ENCODE measurements around the gene FGF2. TPM values are rescaled to one million over a fixed set of nuclear protein-coding genes. Genes with fewer than 3 reads are reported as not detected.

FGF2 gene
- polyA plus RNA-seq, 1 of the 3 experiments (the other 2 are of a cell fraction) = 11.1 TPM

DNA sequence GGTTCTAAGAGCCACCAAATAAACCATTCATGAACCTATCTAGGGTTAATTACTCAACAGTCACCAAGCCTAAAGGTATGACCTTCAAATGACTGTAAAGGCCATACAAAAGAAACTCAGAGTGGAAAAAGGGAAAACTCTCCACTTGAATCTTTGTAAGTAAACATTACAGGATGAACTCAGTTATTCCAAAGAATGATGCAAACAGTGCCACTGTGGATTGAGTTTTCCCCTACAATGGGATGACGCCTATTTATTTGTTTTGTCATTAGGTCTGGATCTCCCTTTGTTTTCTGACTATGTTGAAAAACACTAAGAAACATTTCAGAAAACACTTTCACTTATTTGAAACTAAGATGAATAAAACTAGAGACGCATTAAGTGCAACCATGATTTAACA lies 83.1 kb downstream of the FGF2 start (continued):
- TF ChIP-seq RFX5 (IDR thresholded peaks at IDR 0.05; ENCODE audit: low read length) (no peak), RAD21 (IDR thresholded peaks at IDR 0.05; ENCODE audit: low read length) (no peak), RXRA (IDR thresholded peaks at IDR 0.05; ENCODE audit: borderline replicate concordance, low read depth) (no peak), EP300 (IDR thresholded peaks at IDR 0.05; ENCODE audit: borderline replicate concordance in 1 of 2, low read depth in 1 of 2, low read length in 1 of 2) (no peak), MEF2A (IDR thresholded peaks at IDR 0.05; ENCODE audit: borderline replicate concordance, low read depth) (no peak), EZH2phosphoT487 (IDR thresholded peaks at IDR 0.05; ENCODE audit: borderline replicate concordance, low read depth) (no peak), TCF12 (IDR thresholded peaks at IDR 0.05) (no peak), TAF1 (IDR thresholded peaks at IDR 0.05; ENCODE audit: borderline replicate concordance, low read depth, low read length) (no peak), YY1 (IDR thresholded peaks at IDR 0.05; ENCODE audit: low read depth) (no peak)

DNA sequence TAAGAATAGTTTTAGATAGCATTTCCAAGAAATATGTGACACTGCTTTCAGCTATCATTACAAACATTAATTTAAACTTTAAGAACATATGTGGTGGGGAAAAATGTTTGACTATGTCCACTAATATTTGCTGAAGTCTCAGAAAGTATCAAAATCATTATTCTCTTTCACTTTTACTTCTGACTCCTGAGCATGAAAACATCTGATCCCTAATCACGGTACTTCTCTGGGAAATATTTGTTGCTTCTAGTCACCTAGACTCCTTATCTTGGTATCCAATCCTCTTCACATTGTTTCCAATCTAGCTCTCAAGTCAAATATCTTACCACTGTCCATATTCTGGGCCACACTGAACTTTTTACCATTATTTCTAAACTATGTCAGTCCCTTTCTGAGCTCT lies 85.0 kb downstream of the FGF2 start:
- TF ChIP-seq, protein P1, sequence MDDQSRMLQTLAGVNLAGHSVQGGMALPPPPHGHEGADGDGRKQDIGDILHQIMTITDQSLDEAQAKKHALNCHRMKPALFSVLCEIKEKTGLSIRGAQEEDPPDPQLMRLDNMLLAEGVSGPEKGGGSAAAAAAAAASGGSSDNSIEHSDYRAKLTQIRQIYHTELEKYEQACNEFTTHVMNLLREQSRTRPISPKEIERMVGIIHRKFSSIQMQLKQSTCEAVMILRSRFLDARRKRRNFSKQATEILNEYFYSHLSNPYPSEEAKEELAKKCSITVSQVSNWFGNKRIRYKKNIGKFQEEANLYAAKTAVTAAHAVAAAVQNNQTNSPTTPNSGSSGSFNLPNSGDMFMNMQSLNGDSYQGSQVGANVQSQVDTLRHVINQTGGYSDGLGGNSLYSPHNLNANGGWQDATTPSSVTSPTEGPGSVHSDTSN (IDR thresholded peaks at IDR 0.05) = no peak
- no peak for TF ChIP-seq POLR2AphosphoS5 (IDR thresholded peaks at IDR 0.05; ENCODE audit: low read depth, low read length)
- TF ChIP-seq, protein P2, sequence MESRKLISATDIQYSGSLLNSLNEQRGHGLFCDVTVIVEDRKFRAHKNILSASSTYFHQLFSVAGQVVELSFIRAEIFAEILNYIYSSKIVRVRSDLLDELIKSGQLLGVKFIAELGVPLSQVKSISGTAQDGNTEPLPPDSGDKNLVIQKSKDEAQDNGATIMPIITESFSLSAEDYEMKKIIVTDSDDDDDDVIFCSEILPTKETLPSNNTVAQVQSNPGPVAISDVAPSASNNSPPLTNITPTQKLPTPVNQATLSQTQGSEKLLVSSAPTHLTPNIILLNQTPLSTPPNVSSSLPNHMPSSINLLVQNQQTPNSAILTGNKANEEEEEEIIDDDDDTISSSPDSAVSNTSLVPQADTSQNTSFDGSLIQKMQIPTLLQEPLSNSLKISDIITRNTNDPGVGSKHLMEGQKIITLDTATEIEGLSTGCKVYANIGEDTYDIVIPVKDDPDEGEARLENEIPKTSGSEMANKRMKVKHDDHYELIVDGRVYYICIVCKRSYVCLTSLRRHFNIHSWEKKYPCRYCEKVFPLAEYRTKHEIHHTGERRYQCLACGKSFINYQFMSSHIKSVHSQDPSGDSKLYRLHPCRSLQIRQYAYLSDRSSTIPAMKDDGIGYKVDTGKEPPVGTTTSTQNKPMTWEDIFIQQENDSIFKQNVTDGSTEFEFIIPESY (IDR thresholded peaks at IDR 0.05; ENCODE audit: borderline replicate concordance, low read depth) = no peak
- no peak for TF ChIP-seq GABPA (IDR thresholded peaks at IDR 0.05; ENCODE audit: low read depth)
- TF ChIP-seq, protein P3, sequence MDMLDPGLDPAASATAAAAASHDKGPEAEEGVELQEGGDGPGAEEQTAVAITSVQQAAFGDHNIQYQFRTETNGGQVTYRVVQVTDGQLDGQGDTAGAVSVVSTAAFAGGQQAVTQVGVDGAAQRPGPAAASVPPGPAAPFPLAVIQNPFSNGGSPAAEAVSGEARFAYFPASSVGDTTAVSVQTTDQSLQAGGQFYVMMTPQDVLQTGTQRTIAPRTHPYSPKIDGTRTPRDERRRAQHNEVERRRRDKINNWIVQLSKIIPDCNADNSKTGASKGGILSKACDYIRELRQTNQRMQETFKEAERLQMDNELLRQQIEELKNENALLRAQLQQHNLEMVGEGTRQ (IDR thresholded peaks at IDR 0.05; ENCODE audit: borderline replicate concordance, low read depth, low read length) = no peak
- no peak for TF ChIP-seq MEF2A (IDR thresholded peaks at IDR 0.05; ENCODE audit: borderline replicate concordance, low read depth)
- TF ChIP-seq NFIC (IDR thresholded peaks at IDR 0.05; ENCODE audit: borderline replicate concordance) = no peak
- no peak for TF ChIP-seq RFX5 (IDR thresholded peaks at IDR 0.05; ENCODE audit: low read length)
- TF ChIP-seq TAF1 (IDR thresholded peaks at IDR 0.05; ENCODE audit: borderline replicate concordance, low read depth, low read length) = no peak
- TF ChIP-seq, protein P4, sequence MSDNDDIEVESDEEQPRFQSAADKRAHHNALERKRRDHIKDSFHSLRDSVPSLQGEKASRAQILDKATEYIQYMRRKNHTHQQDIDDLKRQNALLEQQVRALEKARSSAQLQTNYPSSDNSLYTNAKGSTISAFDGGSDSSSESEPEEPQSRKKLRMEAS (IDR thresholded peaks at IDR 0.05; ENCODE audit: low read depth) = no peak
- no peak for TF ChIP-seq FOXM1 (IDR thresholded peaks at IDR 0.05; ENCODE audit: low read depth)
- TF ChIP-seq, protein P5, sequence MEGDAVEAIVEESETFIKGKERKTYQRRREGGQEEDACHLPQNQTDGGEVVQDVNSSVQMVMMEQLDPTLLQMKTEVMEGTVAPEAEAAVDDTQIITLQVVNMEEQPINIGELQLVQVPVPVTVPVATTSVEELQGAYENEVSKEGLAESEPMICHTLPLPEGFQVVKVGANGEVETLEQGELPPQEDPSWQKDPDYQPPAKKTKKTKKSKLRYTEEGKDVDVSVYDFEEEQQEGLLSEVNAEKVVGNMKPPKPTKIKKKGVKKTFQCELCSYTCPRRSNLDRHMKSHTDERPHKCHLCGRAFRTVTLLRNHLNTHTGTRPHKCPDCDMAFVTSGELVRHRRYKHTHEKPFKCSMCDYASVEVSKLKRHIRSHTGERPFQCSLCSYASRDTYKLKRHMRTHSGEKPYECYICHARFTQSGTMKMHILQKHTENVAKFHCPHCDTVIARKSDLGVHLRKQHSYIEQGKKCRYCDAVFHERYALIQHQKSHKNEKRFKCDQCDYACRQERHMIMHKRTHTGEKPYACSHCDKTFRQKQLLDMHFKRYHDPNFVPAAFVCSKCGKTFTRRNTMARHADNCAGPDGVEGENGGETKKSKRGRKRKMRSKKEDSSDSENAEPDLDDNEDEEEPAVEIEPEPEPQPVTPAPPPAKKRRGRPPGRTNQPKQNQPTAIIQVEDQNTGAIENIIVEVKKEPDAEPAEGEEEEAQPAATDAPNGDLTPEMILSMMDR (IDR thresholded peaks at IDR 0.05) = no peak
- no peak for TF ChIP-seq FOXJ3 (CRISPR knock-in tag; IDR thresholded peaks at IDR 0.05)
- no peak for TF ChIP-seq RCOR1 (IDR thresholded peaks at IDR 0.05; ENCODE audit: low read length)
- Histone ChIP-seq H2AFZ (ENCODE audit: low read depth) (no peak overlapping the region), H3K4me1 (ENCODE audit: control insufficient read depth in 1 of 2, insufficient read depth in 2 of 2, low read depth in 1 of 2, low read length in 1 of 2) (peaks cover 0 to 11% of the 10 kb centered on the region in 2 experiments; a peak in 2 of 4 replicates), H3K36me3 (replicated peaks in 1 of 2; ENCODE audit: control insufficient read depth in 1 of 2, insufficient read depth in 2 of 2, low read length in 1 of 2) (peaks cover 33 to 39% of the 10 kb centered on the region in 2 experiments), H3K27me3 (ENCODE audit: insufficient read depth) (no peaks in the 10 kb centered on the region), H3K4me3 (ENCODE audit: low read depth in 2 of 2, low read length in 1 of 2) (no peak overlapping the region), H3K79me2 (ENCODE audit: insufficient read depth) (no peaks in the 10 kb centered on the region), H3K9ac (no peak overlapping the region), H4K20me1 (ENCODE audit: insufficient read depth) (no peaks in the 10 kb centered on the region), H3K9me3 (no peaks in the 10 kb centered on the region), H3K4me2 (no peak overlapping the region), H3K27ac (ENCODE audit: low read depth in 2 of 2, low read length in 1 of 2) (no peak overlapping the region; a peak in 1 of 4 replicates), H3K9me2 (no peaks in the 10 kb centered on the region), H3F3A (replicated peaks; ENCODE audit: insufficient read depth) (peaks cover 16% of the 10 kb centered on the region)
- no peak for DNase-seq
- ChIA-PET CTCF (interaction anchor here (1.2 to 6.5 kb wide), 6 partner anchors 8 to 153 kb away, joined by 3 to 126 read pairs (median 5); partner anchors contain the start of gene NUDT6), POLR2A (no interaction called here)
- 74% methylated on average over 1 of the region's 1 CpG for whole genome bisulfite sequencing (ENCODE audit: low lambda C conversion rate)

Data from SK-N-SH (cell line).